H9 (cell line): ENCODE data around the gene PDCD6IP. TPM values are rescaled to one million over a fixed set of nuclear protein-coding genes. Genes with fewer than 3 reads are reported as not detected.

ENCODE experiments used
- DNase-seq: peaks from one replicate; pipeline ENCODE4 v3.0.0-alpha.2; 2017
- H2AFZ ChIP-seq: one replicate; pipeline ENCODE4 v1.6.1; 2013; ENCODE audit warnings: mild to moderate bottlenecking, low read length, control low read depth, moderate library complexity
- H2AK5ac ChIP-seq: 2 replicates; pipeline ENCODE4 v1.6.1; 2013; ENCODE audit warnings: low read length, control low read depth, mixed read lengths; ENCODE audit not compliant: insufficient read length
- H2BK120ac ChIP-seq: one replicate; pipeline ENCODE4 v1.6.1; 2013; ENCODE audit warnings: low read depth, mild to moderate bottlenecking, low read length, control low read depth, inconsistent platforms; ENCODE audit not compliant: poor library complexity, severe bottlenecking
- H2BK12ac ChIP-seq: 2 replicates; pipeline ENCODE4 v1.6.1; 2013; ENCODE audit warnings: low read length, control low read depth, mixed read lengths, low read depth; ENCODE audit not compliant: insufficient read length
- H2BK15ac ChIP-seq: 2 replicates; pipeline ENCODE4 v1.6.1; 2013; ENCODE audit warnings: low read depth, low read length, control low read depth
- H2BK20ac ChIP-seq: one replicate; pipeline ENCODE4 v1.6.1; 2013; ENCODE audit warnings: low read depth, mild to moderate bottlenecking, low read length, control low read depth, inconsistent platforms; ENCODE audit not compliant: poor library complexity, severe bottlenecking
- H2BK5ac ChIP-seq: 2 replicates; pipeline ENCODE4 v1.6.1; 2013; ENCODE audit warnings: low read length, control low read depth, mixed read lengths; ENCODE audit not compliant: insufficient read length
- H3K14ac ChIP-seq: 2 replicates; pipeline ENCODE4 v1.6.1; 2013; ENCODE audit warnings: low read length, control low read depth; ENCODE audit not compliant: insufficient read depth
- H3K18ac ChIP-seq: 2 replicates; pipeline ENCODE4 v1.6.1; 2013; ENCODE audit warnings: low read depth, mild to moderate bottlenecking, mixed read lengths, low read length, control low read depth; ENCODE audit not compliant: insufficient read length
- H3K23ac ChIP-seq: 2 replicates; pipeline ENCODE4 v1.6.1; 2013; ENCODE audit warnings: low read length, control low read depth, mixed read lengths, low read depth; ENCODE audit not compliant: insufficient read length
- H3K23me2 ChIP-seq: 2 replicates; pipeline ENCODE4 v1.6.1; 2013; ENCODE audit warnings: low read depth, mild to moderate bottlenecking, mixed read lengths, low read length, control low read depth; ENCODE audit not compliant: insufficient read length, poor library complexity, severe bottlenecking
- H3K27ac ChIP-seq: 2 replicates; pipeline ENCODE4 v1.5.1; 2013; ENCODE audit warnings: low read length, control low read depth, mixed read lengths, low read depth; ENCODE audit not compliant: insufficient read length
- H3K27me3 ChIP-seq: 2 replicates; pipeline ENCODE4 v1.6.1; 2013; ENCODE audit warnings: low read length, control low read depth, inconsistent platforms; ENCODE audit not compliant: insufficient read depth
- H3K4ac ChIP-seq: 2 replicates; pipeline ENCODE4 v1.6.1; 2013; ENCODE audit warnings: low read depth, mild to moderate bottlenecking, control low read depth, inconsistent platforms, low read length, moderate library complexity
- H3K4me1 ChIP-seq: 2 replicates; pipeline ENCODE4 v1.6.1; 2013; ENCODE audit warnings: low read length, control low read depth, inconsistent platforms; ENCODE audit not compliant: insufficient read depth
- H3K4me2 ChIP-seq: 2 replicates; pipeline ENCODE4 v1.6.1; 2013; ENCODE audit warnings: low read length, control low read depth, mixed read lengths; ENCODE audit not compliant: insufficient read length, insufficient read depth
- H3K56ac ChIP-seq: 2 replicates; pipeline ENCODE4 v1.6.1; 2013; ENCODE audit warnings: low read depth, mild to moderate bottlenecking, mixed read lengths, low read length, control low read depth; ENCODE audit not compliant: insufficient read length
- H3K79me1 ChIP-seq: 2 replicates; pipeline ENCODE4 v1.6.1; 2013; ENCODE audit warnings: low read depth, mild to moderate bottlenecking, moderate library complexity, low read length, control low read depth, inconsistent platforms; ENCODE audit not compliant: insufficient read depth, poor library complexity, severe bottlenecking
- H3K79me2 ChIP-seq: 2 replicates; pipeline ENCODE4 v1.6.1; 2013; ENCODE audit warnings: low read length, control low read depth, inconsistent platforms; ENCODE audit not compliant: insufficient read depth
- H3K9ac ChIP-seq: 2 replicates; pipeline ENCODE4 v1.6.1; 2013; ENCODE audit warnings: low read length, control low read depth, mixed read lengths; ENCODE audit not compliant: insufficient read length; ENCODE audit errors: extremely low read depth
- H3K9me3 ChIP-seq: one replicate; pipeline ENCODE4 v1.6.1; 2013; ENCODE audit warnings: low read depth, low read length, inconsistent platforms; ENCODE audit not compliant: control insufficient read depth
- H3T11ph ChIP-seq: one replicate; pipeline ENCODE4 v1.6.1; 2013; ENCODE audit warnings: mild to moderate bottlenecking, low read length, control low read depth, inconsistent platforms
- H4K20me1 ChIP-seq: one replicate; pipeline ENCODE4 v1.6.1; 2013; ENCODE audit not compliant: control insufficient read depth, insufficient read length, insufficient read depth
- H4K5ac ChIP-seq: 2 replicates; pipeline ENCODE4 v1.6.1; 2013; ENCODE audit warnings: low read depth, mild to moderate bottlenecking, mixed read lengths, low read length, control low read depth; ENCODE audit not compliant: insufficient read length
- H4K8ac ChIP-seq: replicated peaks from 2 replicates; pipeline ENCODE4 v1.6.1; 2013; ENCODE audit warnings: low read length, control low read depth, mixed read lengths, low read depth; ENCODE audit not compliant: insufficient read length
- H4K91ac ChIP-seq: 2 replicates; pipeline ENCODE4 v1.6.1; 2013; ENCODE audit warnings: low read depth, mild to moderate bottlenecking, moderate library complexity, mixed read lengths, low read length, control low read depth; ENCODE audit not compliant: insufficient read length
- H3K27ac Mint-ChIP-seq, 3 experiments: 2 replicates in 2 of 3; 3 replicates in 1 of 3; pipeline ENCODE4 v1.8.0; 2020 to 2021; ENCODE audit warnings: mixed read lengths in 3 of 3, mild to moderate bottlenecking in 1 of 3, moderate library complexity in 1 of 3
- H3K27me3 Mint-ChIP-seq: 2 replicates; pipeline ENCODE4 v1.8.0; 2021; ENCODE audit warnings: low read depth, mild to moderate bottlenecking, moderate library complexity, mixed read lengths
- H3K36me3 Mint-ChIP-seq, 3 experiments: 2 replicates in 2 of 3; 3 replicates in 1 of 3; pipeline ENCODE4 v1.8.0; 2020 to 2021; ENCODE audit warnings: low read depth in 3 of 3, mixed read lengths in 3 of 3; ENCODE audit not compliant: insufficient read depth in 1 of 3
- H3K4me1 Mint-ChIP-seq, 2 experiments: 2 replicates each; pipeline ENCODE4 v1.8.0; 2020; ENCODE audit warnings: mixed read lengths in 2 of 2
- H3K4me3 Mint-ChIP-seq, 2 experiments: 2 replicates in 1 of 2; 3 replicates in 1 of 2; pipeline ENCODE4 v1.8.0; 2020 to 2021; ENCODE audit warnings: mild to moderate bottlenecking in 2 of 2, mixed read lengths in 2 of 2, moderate library complexity in 1 of 2
- H3K9me3 Mint-ChIP-seq, 2 experiments: 2 replicates in 1 of 2; 3 replicates in 1 of 2; pipeline ENCODE4 v1.8.0; 2020; ENCODE audit warnings: mild to moderate bottlenecking in 2 of 2, mixed read lengths in 2 of 2, moderate library complexity in 1 of 2
- CTCF ChIP-seq: fragments of 200-600 bp; sonication (generic); conservative IDR thresholded peaks from 3 replicates; pipeline ENCODE4 v1.8.0; 2021; ENCODE audit warnings: antibody characterized with exemption, mild to moderate bottlenecking
- total RNA-seq: library from RNA; stranded (reverse); gene quantifications from 2 replicates; pipeline ENCODE4 v1.2.1, GENCODE V29; 2021

Gene PDCD6IP
- total RNA-seq, 1 experiment from 2014 or later, result 109 TPM

DNA sequence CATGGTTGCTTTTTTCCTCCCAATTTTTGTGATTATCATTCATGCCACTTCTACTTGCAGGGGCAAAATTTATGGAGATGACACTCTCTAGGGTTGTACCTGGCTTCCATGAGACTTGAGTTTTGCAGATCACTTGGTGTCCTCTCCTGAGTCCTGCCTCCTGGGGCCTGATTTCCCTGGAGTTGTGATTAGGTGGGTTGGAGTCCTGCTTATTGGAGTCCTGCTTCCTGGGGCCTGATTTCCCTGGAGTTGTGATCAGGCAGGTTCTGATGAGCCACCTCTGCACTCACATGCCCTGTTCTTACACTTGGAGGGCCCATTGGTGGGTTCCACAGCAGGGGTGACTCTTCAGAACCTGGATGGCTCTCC, 102.0 kb downstream of the PDCD6IP start:
- no peak overlapping the region for H4K91ac ChIP-seq
- H2AK5ac ChIP-seq, result no peak overlapping the region
- H3K27me3 ChIP-seq, result no peaks in the 10 kb centered on the region

More for the DNA sequence above, 102.0 kb downstream of the PDCD6IP start:
- H3K56ac ChIP-seq, result no peak overlapping the region
- no peaks in the 10 kb centered on the region for H3K27me3 Mint-ChIP-seq
- DNase-seq, result no peak
- no peaks in the 10 kb centered on the region; a peak in 1 of 5 replicates for H3K9me3 Mint-ChIP-seq
- no peaks in the 10 kb centered on the region for H3K9me3 ChIP-seq
- no peaks in the 10 kb centered on the region for H3K4me1 ChIP-seq
- no peak overlapping the region for H2BK12ac ChIP-seq
- no peak overlapping the region for H3K14ac ChIP-seq
- H2BK15ac ChIP-seq, result no peak overlapping the region
- no peaks in the 10 kb centered on the region for H3K4me1 Mint-ChIP-seq
- no peak overlapping the region for H3K4me2 ChIP-seq
- no peaks in the 10 kb centered on the region for H4K20me1 ChIP-seq
- H3K18ac ChIP-seq, result no peak overlapping the region
- no peak for TF ChIP-seq CTCF
- no peaks in the 10 kb centered on the region for H3K79me2 ChIP-seq
- H3K23ac ChIP-seq, result no peak overlapping the region
- no peak overlapping the region for H3K4me3 Mint-ChIP-seq
- H3K23me2 ChIP-seq, result no peaks in the 10 kb centered on the region
- H2BK5ac ChIP-seq, result no peak overlapping the region
- H4K5ac ChIP-seq, result no peak overlapping the region
- H2BK20ac ChIP-seq, result no peak overlapping the region
- no peak overlapping the region for H3T11ph ChIP-seq
- H3K36me3 Mint-ChIP-seq, result no peaks in the 10 kb centered on the region
- no peak overlapping the region for H2BK120ac ChIP-seq
- no peak overlapping the region for H3K27ac Mint-ChIP-seq
- H3K9ac ChIP-seq, result no peak overlapping the region
- H3K27ac ChIP-seq, result no peak overlapping the region
- no peak overlapping the region for H2AFZ ChIP-seq
- no peak overlapping the region for H3K4ac ChIP-seq
- no peak overlapping the region for H4K8ac ChIP-seq
- no peaks in the 10 kb centered on the region for H3K79me1 ChIP-seq
